Mesodermal cell (in vitro differentiated cells): ENCODE results near the gene EEF2K.
A peak's percentile ranks its signal among the peaks of the same experiment; 100 is the strongest.

Experiments
- H3K27ac ChIP-seq: 2 replicates; pipeline ENCODE4 v1.7.0; 2013; ENCODE audit warnings: mild to moderate bottlenecking, low read depth, low read length, moderate library complexity; ENCODE audit not compliant: severe bottlenecking
- H3K36me3 ChIP-seq: 2 replicates; pipeline ENCODE4 v1.7.1; 2013; ENCODE audit warnings: mild to moderate bottlenecking, low read length, moderate library complexity; ENCODE audit not compliant: control insufficient read depth, insufficient read depth
- H3K4me1 ChIP-seq: one replicate; pipeline ENCODE4 v1.7.1; 2013; ENCODE audit warnings: mild to moderate bottlenecking, low read length; ENCODE audit not compliant: insufficient read depth, control insufficient read depth, poor library complexity, severe bottlenecking
- H3K4me3 ChIP-seq: 2 replicates; pipeline ENCODE4 v1.7.0; 2013; ENCODE audit warnings: low read length, control low read depth, mild to moderate bottlenecking; ENCODE audit not compliant: insufficient read depth, poor library complexity, severe bottlenecking; ENCODE audit errors: extremely low read depth
- H3K9me3 ChIP-seq: 2 replicates; pipeline ENCODE4 v1.7.1; 2013; ENCODE audit warnings: mild to moderate bottlenecking, low read length, moderate library complexity; ENCODE audit not compliant: control insufficient read depth
- whole genome bisulfite sequencing, 2 experiments: methylation state at CpG; one replicate each; pipeline ENCODE4 v1.1.5; 2013; ENCODE audit warnings: missing lambda C conversion rate in 2 of 2; ENCODE audit not compliant: insufficient coverage in 2 of 2; 5-methylcytosine and 5-hydroxymethylcytosine counted together

EEF2K gene

DNA sequence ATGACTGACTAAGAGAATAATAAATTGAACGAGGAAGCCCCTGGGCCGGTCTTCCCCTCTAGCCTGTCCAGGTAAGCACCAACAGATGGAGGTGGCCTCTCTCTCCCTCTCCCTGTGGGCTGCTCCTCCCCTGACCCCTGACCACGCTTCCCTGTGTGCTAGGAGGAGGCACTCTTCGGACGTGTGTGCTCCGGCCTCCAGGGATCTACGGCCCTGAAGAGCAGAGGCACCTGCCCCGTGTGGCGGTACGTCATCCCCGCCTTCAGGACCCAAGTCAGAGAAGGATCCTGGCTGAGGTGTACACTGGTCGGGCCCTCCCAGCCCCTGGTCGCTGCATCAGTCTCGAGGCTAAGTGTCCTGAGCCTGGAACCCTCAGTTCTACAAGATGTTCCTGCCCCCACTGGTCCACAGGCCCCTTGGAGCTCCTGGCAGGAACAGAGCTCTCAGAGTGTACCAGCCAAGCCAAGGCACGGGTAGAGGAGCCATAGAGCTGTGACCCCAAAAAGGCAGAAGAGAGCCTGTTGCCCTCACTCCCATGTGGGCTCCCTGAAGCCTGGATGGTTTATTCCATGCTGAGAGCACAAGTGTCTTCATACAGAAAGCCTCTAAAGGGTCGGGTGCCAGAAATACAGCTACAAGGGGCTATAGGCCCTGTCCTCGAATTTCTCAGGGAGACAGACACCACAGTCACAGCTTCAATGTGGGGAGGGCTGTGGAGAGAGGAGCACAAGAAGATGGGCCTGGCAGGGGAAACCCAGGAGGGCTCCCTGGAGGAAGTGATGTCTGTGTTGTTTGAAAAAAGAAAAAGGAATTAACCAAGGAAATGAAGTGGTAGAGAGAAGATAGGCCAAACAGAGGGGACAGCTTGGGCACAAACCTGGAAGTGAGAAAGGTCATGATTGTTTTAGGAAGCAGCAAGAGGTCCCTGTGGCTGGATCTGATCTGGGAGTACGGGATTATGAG, 27.8 kb upstream of the EEF2K start:
- Histone ChIP-seq H3K27ac (no peak overlapping the region), H3K4me1 (no peaks in the 10 kb centered on the region), H3K9me3 (no peaks in the 10 kb centered on the region), H3K36me3 (no peaks in the 10 kb centered on the region), H3K4me3 (no peak overlapping the region)
- WGBS, 2 experiments = 85 to 86% methylated on average over 16 to 17 of the region's 18 CpGs

DNA sequence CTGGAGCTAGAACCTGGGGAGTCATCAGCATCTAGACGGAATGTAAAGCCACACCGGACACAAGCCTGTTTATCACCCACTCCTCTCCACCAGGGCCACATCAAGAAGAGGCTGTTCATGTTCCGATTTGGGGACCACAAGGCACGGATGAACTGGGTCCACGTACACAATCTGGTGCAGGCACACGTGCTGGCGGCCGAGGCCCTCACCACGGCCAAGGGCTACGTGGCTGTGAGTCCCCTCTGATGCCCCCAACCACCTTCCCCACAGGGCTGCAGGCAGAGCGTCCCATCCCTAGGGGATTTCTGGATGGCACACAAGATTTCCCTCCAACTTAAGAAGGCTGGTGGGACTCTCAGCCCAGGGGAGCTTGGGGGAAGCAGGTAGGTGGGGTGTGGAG, 24.7 kb upstream of the EEF2K start:
- no peaks in the 10 kb centered on the region for H3K4me1 ChIP-seq
- no peaks in the 10 kb centered on the region for H3K9me3 ChIP-seq
- WGBS, 2 experiments = 89 to 93% methylated on average over 7 to 10 of the region's 11 CpGs
- H3K27ac ChIP-seq = no peak overlapping the region
- H3K4me3 ChIP-seq = no peak overlapping the region
- no peaks in the 10 kb centered on the region for H3K36me3 ChIP-seq

DNA sequence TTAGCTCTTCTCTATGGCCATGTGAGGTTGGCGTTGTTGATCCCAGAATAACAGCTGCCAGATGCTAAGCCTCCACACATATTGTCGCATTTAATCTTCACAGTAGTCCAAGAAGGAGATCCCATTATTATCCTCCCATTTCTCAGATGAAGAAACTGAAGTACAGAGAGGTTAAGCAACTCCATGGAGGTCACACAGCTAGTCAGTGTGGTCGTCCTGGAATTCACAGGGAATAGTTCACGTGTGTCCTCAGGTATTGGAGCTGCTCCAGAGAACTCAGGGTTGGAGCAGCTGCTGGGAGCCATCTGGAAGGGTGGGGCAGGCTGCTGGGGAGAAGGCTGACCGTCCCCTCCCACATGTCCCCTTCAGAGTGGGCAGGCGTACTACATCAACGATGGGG, 24.2 kb upstream of the EEF2K start:
- Histone ChIP-seq H3K27ac (no peak overlapping the region), H3K9me3 (no peaks in the 10 kb centered on the region), H3K4me3 (no peak overlapping the region), H3K36me3 (no peaks in the 10 kb centered on the region), H3K4me1 (no peaks in the 10 kb centered on the region)
- WGBS, 2 experiments = 82 to 86% methylated on average over 7 of the region's 7 CpGs

DNA sequence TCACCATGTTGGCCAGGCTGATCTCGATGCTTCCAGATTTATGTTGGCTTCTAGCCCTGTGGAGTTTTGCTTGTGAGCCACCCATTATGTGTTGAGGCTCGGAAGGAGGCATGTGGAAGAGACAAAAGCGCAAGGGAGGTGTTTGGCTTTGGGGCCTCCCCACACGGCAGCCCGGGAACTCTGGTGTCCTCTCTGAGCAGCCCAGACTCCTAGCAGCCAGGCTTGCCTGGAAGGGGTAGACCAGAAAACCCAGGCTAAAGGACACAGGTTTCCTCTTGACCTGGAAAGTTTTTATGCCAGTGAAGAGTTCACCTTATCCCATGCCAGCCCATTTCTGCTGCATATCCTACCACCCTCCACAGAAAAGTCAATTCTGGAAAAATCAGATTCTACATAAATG, 22.7 kb upstream of the EEF2K start:
- Histone ChIP-seq H3K9me3 (no peaks in the 10 kb centered on the region), H3K4me3 (no peak overlapping the region), H3K4me1 (no peaks in the 10 kb centered on the region), H3K36me3 (no peaks in the 10 kb centered on the region), H3K27ac (no peak overlapping the region)
- 87 to 98% methylated on average over 4 to 5 of the region's 5 CpGs for WGBS, 2 experiments

DNA sequence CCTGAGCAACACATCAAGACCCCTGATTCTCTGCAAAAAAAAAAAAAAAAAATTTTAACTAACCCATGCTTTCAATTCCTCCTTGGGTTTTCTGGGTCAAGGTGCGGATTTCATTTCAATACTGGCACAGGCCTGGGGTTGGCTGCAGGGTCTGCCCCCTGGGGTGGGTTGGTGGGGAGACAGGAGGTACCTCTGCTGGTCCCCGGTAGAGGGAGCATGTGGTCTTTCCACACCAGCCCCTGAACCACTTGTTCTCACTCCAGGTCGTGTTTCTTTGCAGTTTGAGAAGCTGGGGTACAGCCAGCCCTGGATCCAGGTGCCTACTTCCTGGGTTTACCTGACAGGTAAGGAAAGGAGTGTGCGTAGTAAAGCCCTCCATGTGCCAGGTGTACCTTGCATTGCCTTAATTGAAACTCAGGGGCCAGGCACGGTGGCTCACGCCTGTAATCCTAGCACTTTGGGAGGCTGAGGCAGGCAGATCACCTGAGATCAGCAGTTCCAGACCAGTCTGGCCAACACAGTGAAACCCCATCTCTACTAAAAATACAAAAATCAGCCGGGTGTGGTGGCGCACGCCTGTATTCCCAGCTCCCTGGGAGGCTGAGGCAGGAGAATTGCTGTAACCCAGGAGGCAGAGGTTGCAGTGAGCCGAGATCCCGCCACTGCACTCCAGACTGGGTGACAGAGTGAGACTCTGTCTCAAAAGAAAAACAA, 22.0 kb upstream of the EEF2K start:
- no peaks in the 10 kb centered on the region for H3K4me1 ChIP-seq
- no peak overlapping the region for H3K4me3 ChIP-seq
- H3K36me3 ChIP-seq = no peaks in the 10 kb centered on the region
- no peak overlapping the region for H3K27ac ChIP-seq
- no peaks in the 10 kb centered on the region for H3K9me3 ChIP-seq
- WGBS, 2 experiments = 84 to 91% methylated on average over 8 to 9 of the region's 11 CpGs

DNA sequence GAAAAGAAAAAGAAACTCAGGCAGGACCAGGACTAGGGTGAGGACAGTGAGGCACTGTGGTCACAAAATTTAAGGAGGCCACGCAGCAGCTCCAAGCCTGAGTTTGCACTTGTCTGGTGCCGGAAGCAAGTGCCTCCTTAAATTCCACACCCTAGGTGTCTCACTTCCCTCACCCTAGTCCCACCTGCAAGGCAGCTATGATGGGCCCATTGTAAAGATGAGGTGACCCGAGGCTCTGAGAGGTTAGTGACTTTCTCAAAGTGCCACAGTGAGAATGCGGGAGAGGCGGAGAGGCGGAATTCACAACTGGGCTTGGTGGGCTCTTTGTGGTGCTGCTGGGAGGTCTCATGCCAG, 21.5 kb upstream of the EEF2K start:
- Histone ChIP-seq H3K27ac (no peak overlapping the region), H3K36me3 (no peaks in the 10 kb centered on the region), H3K4me3 (no peak overlapping the region), H3K9me3 (no peaks in the 10 kb centered on the region), H3K4me1 (no peaks in the 10 kb centered on the region)
- 86 to 100% methylated on average over 4 to 5 of the region's 6 CpGs for WGBS, 2 experiments

DNA sequence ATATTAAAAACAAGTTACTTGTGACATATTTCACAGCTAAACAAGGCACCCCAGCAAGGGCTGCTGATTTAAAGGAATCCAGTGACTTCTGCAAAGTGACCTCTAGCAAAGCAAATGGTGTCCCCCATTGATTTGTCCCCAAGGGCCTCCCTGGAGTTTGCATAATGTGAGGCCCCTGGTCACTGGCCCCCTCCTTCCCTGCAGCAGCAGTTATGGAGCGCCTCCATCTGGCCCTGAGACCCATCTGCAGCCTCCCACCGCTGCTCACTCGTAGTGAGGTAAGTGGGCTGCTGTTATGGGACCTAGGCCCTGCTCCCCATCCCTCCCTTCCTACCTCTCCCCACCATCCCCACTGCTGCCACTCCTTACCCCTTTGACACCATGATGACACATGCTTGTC, 19.6 kb upstream of the EEF2K start:
- Histone ChIP-seq H3K9me3 (no peaks in the 10 kb centered on the region), H3K27ac (no peak overlapping the region), H3K4me3 (no peak overlapping the region), H3K36me3 (no peaks in the 10 kb centered on the region), H3K4me1 (no peaks in the 10 kb centered on the region)
- WGBS, 2 experiments = 43 to 64% methylated on average over 2 to 3 of the region's 3 CpGs

DNA sequence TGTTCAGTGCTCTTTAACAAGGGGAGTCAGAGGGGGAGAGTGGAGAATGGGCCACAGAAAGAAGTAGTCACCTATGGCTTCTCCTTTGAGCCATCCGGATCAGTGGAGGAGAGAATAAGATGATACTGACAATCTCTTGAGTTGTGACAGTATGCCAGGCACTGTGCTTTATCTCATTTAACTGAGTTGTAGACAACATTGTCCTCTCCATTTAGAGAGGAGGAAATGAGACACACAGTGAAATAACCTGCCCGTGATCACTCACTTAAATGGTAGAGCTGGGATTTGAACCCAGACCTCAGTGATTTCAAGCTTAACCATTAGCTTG, 17.8 kb upstream of the EEF2K start:
- Histone ChIP-seq H3K4me3 (no peak overlapping the region), H3K36me3 (no peaks in the 10 kb centered on the region), H3K9me3 (no peaks in the 10 kb centered on the region), H3K27ac (no peak overlapping the region), H3K4me1 (peaks cover 8% of the 10 kb centered on the region)
- 88 to 95% methylated on average over 1 to 2 of the region's 2 CpGs for WGBS, 2 experiments

DNA sequence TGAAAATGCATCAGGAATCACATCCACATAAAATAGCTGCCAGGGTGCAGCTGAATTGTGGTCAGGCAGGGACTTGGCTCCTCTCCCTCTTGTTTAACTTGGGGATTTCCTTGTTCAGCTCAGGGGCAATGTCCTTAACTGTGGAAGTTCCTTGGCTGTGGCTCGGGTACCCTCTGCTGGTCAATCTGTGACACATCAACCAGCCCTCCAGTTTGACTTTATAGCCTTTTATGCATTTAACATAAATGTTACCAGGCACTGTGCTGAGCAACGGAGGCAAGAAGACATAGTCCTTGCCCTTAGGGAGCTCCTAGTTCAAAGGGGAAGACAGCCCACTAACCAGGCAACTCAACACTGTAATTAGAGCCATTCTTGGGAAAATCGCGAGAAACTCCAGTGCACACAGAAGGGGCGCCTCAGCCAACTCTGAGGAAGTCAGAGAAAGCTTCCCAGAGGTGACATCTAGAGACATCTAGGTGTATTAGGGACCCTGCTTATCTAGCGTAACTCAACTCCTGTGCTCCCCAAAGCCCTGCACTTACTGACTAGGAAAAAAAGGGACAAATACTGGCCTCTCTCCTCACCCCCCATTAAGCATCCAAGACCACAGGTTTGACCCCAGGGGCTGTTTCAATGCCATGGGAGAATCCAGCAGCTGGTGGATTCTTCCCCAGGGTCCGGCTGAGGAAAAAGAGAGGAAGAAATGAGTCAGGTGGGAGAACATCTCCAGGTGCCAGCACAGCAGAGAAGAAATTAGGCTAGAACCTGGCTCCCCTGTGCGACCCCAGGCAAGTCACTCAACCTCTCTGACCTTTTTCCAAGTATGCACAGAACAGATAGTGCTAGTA, 17.3 kb upstream of the EEF2K start:
- no peak overlapping the region for H3K27ac ChIP-seq
- 44 to 52% methylated on average over 5 to 7 of the region's 8 CpGs for WGBS, 2 experiments
- peaks cover 8% of the 10 kb centered on the region for H3K4me1 ChIP-seq
- no peaks in the 10 kb centered on the region for H3K36me3 ChIP-seq
- H3K9me3 ChIP-seq = no peaks in the 10 kb centered on the region
- H3K4me3 ChIP-seq = no peak overlapping the region

DNA sequence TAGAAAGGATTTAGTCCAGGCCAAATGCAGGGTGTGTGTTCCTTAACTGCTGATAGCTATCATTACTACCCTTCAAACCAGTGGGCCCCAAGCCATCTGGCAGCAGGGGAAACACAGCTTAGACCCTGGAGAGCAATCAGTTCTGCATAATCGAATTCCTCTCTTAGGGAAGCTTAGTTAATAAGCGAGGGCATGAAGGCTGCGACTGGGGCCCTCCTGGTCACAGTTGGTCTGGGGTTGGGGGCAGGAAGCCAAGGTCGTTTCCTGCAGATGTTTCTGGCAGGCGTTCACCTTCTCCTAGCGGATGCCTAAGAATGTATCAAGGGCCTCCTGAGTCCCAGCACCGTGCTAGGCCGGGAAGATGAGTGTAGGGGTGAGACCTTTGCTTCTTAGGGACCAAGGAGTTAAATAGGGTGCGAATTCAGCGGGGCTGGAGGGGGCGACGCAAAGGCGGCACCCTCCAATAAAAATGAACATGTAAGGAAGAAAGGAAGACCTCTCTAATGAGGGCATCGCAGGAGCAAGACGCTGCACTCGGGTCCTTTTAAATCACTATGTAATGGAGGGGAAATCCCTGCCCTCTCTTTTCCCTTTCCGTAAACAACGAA, 16.5 kb upstream of the EEF2K start:
- no peaks in the 10 kb centered on the region for H3K9me3 ChIP-seq
- 27 to 35% methylated on average over 9 to 14 of the region's 18 CpGs for WGBS, 2 experiments
- peaks cover 8% of the 10 kb centered on the region for H3K4me1 ChIP-seq
- H3K27ac ChIP-seq = peak overlapping the region; percentile 52
- peak overlapping the region; percentile 59 for H3K4me3 ChIP-seq
- H3K36me3 ChIP-seq = no peaks in the 10 kb centered on the region
